Caco-2 (cell line): ENCODE measurements around the gene SLC9A2. TPM values are rescaled to one million over a fixed set of nuclear protein-coding genes. Genes with fewer than 3 reads are reported as not detected.

Experiments
- BruUV-seq: library from RNA; stranded (reverse); fragments of 400-500 nt; replicated peaks from 2 replicates; lab custom pipeline; 2021; lab: Mats Ljungman, UMichigan
- CTCF ChIA-PET: fragments of 300-600 bp; sonication (Branson Sonifier 250); formaldehyde crosslinking; loops from one replicate; lab custom pipeline; 2022; ENCODE audit warnings: antibody characterized with exemption; lab: Charles Lee
- POLR2A ChIA-PET: fragments of 300-600 bp; sonication (Branson Sonifier 250); formaldehyde crosslinking; loops from one replicate; lab custom pipeline; 2022; ENCODE audit warnings: antibody characterized with exemption; lab: Charles Lee
- DNase-seq, 2 experiments: peaks; one replicate each; pipeline versions ENCODE4 v3.0.0 to v3.0.0-alpha.2; 2020 to 2022
- H3K27me3 ChIP-seq: replicated peaks from 2 replicates; pipeline ENCODE4 v1.6.0; 2011; ENCODE audit warnings: low read length; ENCODE audit not compliant: control insufficient read depth, insufficient read depth
- H3K36me3 ChIP-seq: 2 replicates; pipeline ENCODE4 v1.5.1; 2011; ENCODE audit warnings: low read length; ENCODE audit not compliant: control insufficient read depth, insufficient read depth
- H3K4me1 ChIP-seq: fragments of 250-450 bp; sonication (Bioruptor Pico); 2 replicates; pipeline ENCODE4 v1.5.1; 2020; ENCODE audit warnings: mild to moderate bottlenecking
- H3K4me3 ChIP-seq: 2 replicates; pipeline ENCODE4 v1.5.1; 2011; ENCODE audit warnings: low read depth, mild to moderate bottlenecking, control low read depth, low read length
- H3K9me3 ChIP-seq: fragments of 250-450 bp; sonication (Bioruptor Pico); 2 replicates; pipeline ENCODE4 v1.5.1; 2020; ENCODE audit warnings: mild to moderate bottlenecking, moderate library complexity
- H3K27ac Mint-ChIP-seq: one replicate; pipeline ENCODE4 v1.8.0; 2022; ENCODE audit warnings: mixed read lengths; ENCODE audit not compliant: unreplicated experiment
- H3K27me3 Mint-ChIP-seq: one replicate; pipeline ENCODE4 v1.8.0; 2022; ENCODE audit warnings: mixed read lengths; ENCODE audit not compliant: insufficient read depth, unreplicated experiment
- H3K36me3 Mint-ChIP-seq: one replicate; pipeline ENCODE4 v1.8.0; 2022; ENCODE audit warnings: mild to moderate bottlenecking, mixed read lengths; ENCODE audit not compliant: insufficient read depth, unreplicated experiment
- H3K4me1 Mint-ChIP-seq: one replicate; pipeline ENCODE4 v1.8.0; 2022; ENCODE audit warnings: low read depth, mixed read lengths; ENCODE audit not compliant: unreplicated experiment
- H3K4me3 Mint-ChIP-seq: one replicate; pipeline ENCODE4 v1.8.0; 2022; ENCODE audit warnings: mild to moderate bottlenecking, moderate library complexity, mixed read lengths; ENCODE audit not compliant: unreplicated experiment
- H3K9me3 Mint-ChIP-seq: one replicate; pipeline ENCODE4 v1.8.0; 2022; ENCODE audit warnings: mixed read lengths; ENCODE audit not compliant: unreplicated experiment
- CTCF ChIP-seq, 2 experiments: fragments of 200-600 bp in 1 of 2; IDR thresholded peaks; 1 replicate in 1 of 2; 2 replicates in 1 of 2; pipeline versions ENCODE4 v1.5.1 to v1.8.0; 2011 to 2022; ENCODE audit warnings: antibody characterized with exemption in 1 of 2, control low read depth in 1 of 2, inconsistent platforms in 1 of 2, low read depth in 1 of 2, low read length in 1 of 2, mild to moderate bottlenecking in 1 of 2, moderate library complexity in 1 of 2; ENCODE audit not compliant: insufficient read depth in 1 of 2, severe bottlenecking in 1 of 2, unreplicated experiment in 1 of 2
- intact Hi-C: fragments of 100-400 bp; cut with micrococcal nuclease; formaldehyde crosslinking; loops from one replicate; pipeline ENCODE4 v1.10.0; 2022; ENCODE audit not compliant: unreplicated experiment
- total RNA-seq: library from RNA; stranded (reverse); gene quantifications from 2 replicates; pipeline ENCODE4 v1.2.3, GENCODE V29; 2022

Gene SLC9A2
- total RNA-seq, 1 experiment from 2014 or later: 14.4 TPM

DNA sequence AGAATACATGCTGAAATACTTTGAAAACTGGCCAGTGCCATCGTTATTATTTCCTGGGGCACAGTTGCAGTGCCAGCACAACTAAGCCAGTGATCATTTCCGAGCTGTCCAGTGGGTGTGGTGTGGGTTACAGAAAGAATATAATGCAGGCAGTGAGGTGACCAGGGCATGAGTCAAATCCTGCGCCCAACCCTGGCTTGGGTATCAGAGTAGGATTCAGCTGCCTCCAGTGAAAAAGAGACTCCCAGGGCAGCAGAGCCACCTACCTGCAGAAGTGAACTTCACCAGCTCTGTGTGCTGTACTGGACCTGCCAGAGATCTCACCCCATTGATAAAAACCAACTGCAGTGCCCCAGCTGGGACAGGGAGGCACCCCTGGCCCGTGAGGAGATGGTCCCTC lies 18.0 kb downstream of the SLC9A2 start:
- no peaks in the 10 kb centered on the region for H3K9me3 ChIP-seq
- Mint-ChIP-seq H3K4me1 (peaks cover 21% of the 10 kb centered on the region), H3K4me3 (no peak overlapping the region), H3K36me3 (no peaks in the 10 kb centered on the region), H3K27me3 (no peaks in the 10 kb centered on the region), H3K9me3 (no peaks in the 10 kb centered on the region), H3K27ac (no peak overlapping the region)
- ChIA-PET POLR2A (no interaction called here), CTCF (interaction anchor here (0.6 to 1.8 kb wide), 4 partner anchors 14 to 51 kb away, joined by 3 to 5 read pairs (median 4); no protein-coding TSS in a partner anchor)
- intact Hi-C loops: no loop called here
- H3K4me1 ChIP-seq: peaks cover 10% of the 10 kb centered on the region
- H3K27me3 ChIP-seq: no peaks in the 10 kb centered on the region
- TF ChIP-seq CTCF (IDR thresholded peaks at IDR 0.05; ENCODE audit: insufficient read depth in 1 of 2, low read depth in 1 of 2, low read length in 1 of 2, severe bottlenecking in 1 of 2, unreplicated experiment in 1 of 2): no peak
- no peaks in the 10 kb centered on the region for H3K36me3 ChIP-seq
- DNase-seq: no peak
- BruUV-seq: no TSS peak
- H3K4me3 ChIP-seq: no peak overlapping the region

GRCh38 chr2:102639429-102639828 lies 20.1 kb downstream of the SLC9A2 start:
- H3K4me1 Mint-ChIP-seq: peaks cover 21% of the 10 kb centered on the region
- H3K9me3 ChIP-seq: no peaks in the 10 kb centered on the region
- H3K9me3 Mint-ChIP-seq: no peaks in the 10 kb centered on the region
- no peaks in the 10 kb centered on the region for H3K36me3 Mint-ChIP-seq
- H3K27ac Mint-ChIP-seq: no peak overlapping the region
- H3K4me1 ChIP-seq: peaks cover 10% of the 10 kb centered on the region
- ChIA-PET CTCF (no interaction called here), POLR2A (no interaction called here)
- H3K27me3 ChIP-seq: no peaks in the 10 kb centered on the region
- no TSS peak for BruUV-seq
- no peaks in the 10 kb centered on the region for H3K27me3 Mint-ChIP-seq
- no peak overlapping the region for H3K4me3 Mint-ChIP-seq
- intact Hi-C loops: no loop called here
- H3K4me3 ChIP-seq: no peak overlapping the region
- no peak for TF ChIP-seq CTCF (IDR thresholded peaks at IDR 0.05; ENCODE audit: insufficient read depth in 1 of 2, low read depth in 1 of 2, low read length in 1 of 2, severe bottlenecking in 1 of 2, unreplicated experiment in 1 of 2)
- no peak for DNase-seq
- H3K36me3 ChIP-seq: no peaks in the 10 kb centered on the region

- no peak overlapping the region for H3K4me3 Mint-ChIP-seq
- intact Hi-C loops: no loop called here
- Histone ChIP-seq H3K27me3 (no peaks in the 10 kb centered on the region), H3K36me3 (no peaks in the 10 kb centered on the region), H3K4me1 (no peaks in the 10 kb centered on the region), H3K4me3 (no peak overlapping the region), H3K9me3 (no peaks in the 10 kb centered on the region)
- ChIA-PET CTCF (no interaction called here), POLR2A (no interaction called here)
- no peak overlapping the region for H3K27ac Mint-ChIP-seq
- H3K27me3 Mint-ChIP-seq: no peaks in the 10 kb centered on the region
- H3K36me3 Mint-ChIP-seq: no peaks in the 10 kb centered on the region
- H3K4me1 Mint-ChIP-seq: no peaks in the 10 kb centered on the region
- DNase-seq: no peak
- no TSS peak for BruUV-seq
- no peak for TF ChIP-seq CTCF (IDR thresholded peaks at IDR 0.05; ENCODE audit: insufficient read depth in 1 of 2, low read depth in 1 of 2, low read length in 1 of 2, severe bottlenecking in 1 of 2, unreplicated experiment in 1 of 2)
- no peaks in the 10 kb centered on the region for H3K9me3 Mint-ChIP-seq
These were observed 32.8 kb downstream of the SLC9A2 start for GRCh38 chr2:102652126-102652525.
